GM12873 (cell line): Measurements from ENCODE around the gene IGFBP1.

Source experiments
- CTCF ChIP-seq: IDR thresholded peaks from 2 replicates; pipeline ENCODE4 v1.5.1; 2012; ENCODE audit warnings: low read depth, mild to moderate bottlenecking, moderate library complexity, low read length, control low read depth; ENCODE audit not compliant: insufficient read depth; ENCODE audit errors: missing control alignments

The IGFBP1 gene

DNA sequence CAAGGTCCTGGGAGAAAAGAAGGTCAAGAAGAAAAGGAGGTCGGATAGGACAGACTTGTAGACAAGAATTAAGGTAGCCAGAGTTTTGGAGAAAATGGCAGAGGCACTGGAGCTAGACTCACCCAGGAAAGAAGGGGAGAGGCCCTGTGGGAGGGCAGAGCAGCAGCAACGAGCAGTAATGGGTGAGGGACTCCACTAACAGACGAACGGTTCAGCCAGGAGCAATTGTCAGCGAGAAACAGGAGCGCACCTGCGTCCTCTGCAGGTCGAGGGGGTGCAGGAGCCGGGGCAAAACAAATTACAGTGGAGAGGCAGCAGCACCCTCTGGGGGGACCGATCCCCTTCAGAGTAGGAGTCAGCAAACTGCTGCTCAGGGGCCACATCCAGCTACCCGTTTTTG is 51.3 kb downstream of the IGFBP1 start:
- no peak for TF ChIP-seq CTCF

- no peak for TF ChIP-seq CTCF
Measured at GRCh38 chr7:45940939-45941338, 52.7 kb downstream of the IGFBP1 start.
